Right lobe of liver (tissue), 4 donors: ENCODE data around the gene RASL12.

Experiments used
- POLR2A ChIP-seq: fragments of 450-650 bp; IDR thresholded peaks from one replicate; pipeline ENCODE4 v1.6.1; 2017; ENCODE audit warnings: antibody characterized with exemption, mild to moderate bottlenecking
- TF ChIP-seq, protein P1 (sequence below), 4 donors: fragments of 200-600 bp in 3 of 4; fragments of 450-650 bp in 1 of 4; IDR thresholded peaks; one replicate each; pipeline versions ENCODE4 v1.5.1 to v1.8.0; 2016 to 2022; ENCODE audit warnings: antibody characterized with exemption in 4 of 4, mild to moderate bottlenecking in 2 of 4
- donor health status: DM: no; HTN: no; CAD: no.
- donor health status: DM: no; HTN: no; CAD: no.
- donor health status: DM: no; HTN: yes; CAD: no.

DNA sequence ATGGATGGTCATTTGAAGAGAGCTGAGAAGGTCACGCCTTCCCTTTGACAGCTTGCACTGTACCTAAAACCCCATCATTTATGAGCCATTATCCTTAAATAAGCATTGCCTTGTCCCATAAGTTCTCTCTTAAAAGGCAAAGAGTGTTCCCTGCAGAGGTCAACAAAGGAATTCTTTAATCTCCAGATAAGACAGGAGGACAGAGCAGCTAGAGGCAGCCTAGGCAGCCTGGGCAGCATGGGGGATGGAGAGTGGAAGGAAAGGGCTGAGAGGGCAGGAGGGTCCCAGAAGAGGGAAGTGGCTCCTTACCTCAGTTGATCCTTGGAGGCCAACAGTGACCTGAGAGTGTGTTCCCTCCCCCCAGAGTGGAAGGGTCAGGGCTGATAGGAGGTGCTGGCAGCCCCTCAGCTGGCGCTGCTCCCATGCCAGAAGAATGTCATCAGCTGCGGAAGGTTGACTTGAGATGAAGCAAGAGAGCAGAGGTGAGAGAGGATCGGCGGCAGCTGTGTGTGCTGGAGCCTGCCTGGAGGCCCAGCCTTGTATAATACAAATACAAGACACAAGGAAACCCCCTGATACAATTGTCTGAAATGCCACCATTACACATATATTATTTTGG is 21.5 kb upstream of the RASL12 start:
- TF ChIP-seq, protein P1, sequence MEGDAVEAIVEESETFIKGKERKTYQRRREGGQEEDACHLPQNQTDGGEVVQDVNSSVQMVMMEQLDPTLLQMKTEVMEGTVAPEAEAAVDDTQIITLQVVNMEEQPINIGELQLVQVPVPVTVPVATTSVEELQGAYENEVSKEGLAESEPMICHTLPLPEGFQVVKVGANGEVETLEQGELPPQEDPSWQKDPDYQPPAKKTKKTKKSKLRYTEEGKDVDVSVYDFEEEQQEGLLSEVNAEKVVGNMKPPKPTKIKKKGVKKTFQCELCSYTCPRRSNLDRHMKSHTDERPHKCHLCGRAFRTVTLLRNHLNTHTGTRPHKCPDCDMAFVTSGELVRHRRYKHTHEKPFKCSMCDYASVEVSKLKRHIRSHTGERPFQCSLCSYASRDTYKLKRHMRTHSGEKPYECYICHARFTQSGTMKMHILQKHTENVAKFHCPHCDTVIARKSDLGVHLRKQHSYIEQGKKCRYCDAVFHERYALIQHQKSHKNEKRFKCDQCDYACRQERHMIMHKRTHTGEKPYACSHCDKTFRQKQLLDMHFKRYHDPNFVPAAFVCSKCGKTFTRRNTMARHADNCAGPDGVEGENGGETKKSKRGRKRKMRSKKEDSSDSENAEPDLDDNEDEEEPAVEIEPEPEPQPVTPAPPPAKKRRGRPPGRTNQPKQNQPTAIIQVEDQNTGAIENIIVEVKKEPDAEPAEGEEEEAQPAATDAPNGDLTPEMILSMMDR (IDR thresholded peaks at IDR 0.05) = no peak
- no peak for TF ChIP-seq POLR2A
